A549 (cell line): ENCODE results near the gene RPL29. TPM values are rescaled to one million over a fixed set of nuclear protein-coding genes. Genes with fewer than 3 reads are reported as not detected.

Source experiments
- ATAC-seq, 2 experiments: fragments of 200-7000 bp in 1 of 2; fragments of >200 bp in 1 of 2; cut with Nextera tagmentation in 1 of 2; cut with Tn5 transposase in 1 of 2; 3 replicates each; pipeline versions ENCODE4 v1.8.0 to v1.9.1; 2018 to 2020; ENCODE audit warnings: mild to moderate bottlenecking in 1 of 2, moderate library complexity in 1 of 2
- CTCF ChIA-PET: fragments of 300-600 bp; sonication (Branson Sonifier 250); formaldehyde crosslinking; extraction: SDS; loops from one replicate; lab custom pipeline; 2021; ENCODE audit warnings: antibody characterized with exemption, inconsistent platforms; lab: Yijun Ruan, JAX
- POLR2A ChIA-PET: fragments of 350-600 bp; formaldehyde crosslinking; extraction: SDS; loops from one replicate; lab custom pipeline; 2021; ENCODE audit warnings: antibody characterized with exemption, inconsistent platforms; lab: Yijun Ruan, JAX
- DNase-seq, 2 experiments: peaks; one replicate each; pipeline versions ENCODE4 v3.0.0 to v3.0.0-alpha.2; 2011 to 2016; ENCODE audit warnings: low read depth in 1 of 2, low spot score in 1 of 2
- FAIRE-seq: peaks from 2 replicates; lab custom pipeline; 2011; peaks lifted over from hg19 to GRCh38; lab: Jason Lieb, UNC
- H3K27ac ChIP-seq, 2 experiments: fragments of >200 bp; sonication (Bioruptor Twin); formaldehyde crosslinking; 3 replicates each; pipeline ENCODE4 v1.5.1; 2016 to 2017
- H3K4me1 ChIP-seq: fragments of >200 bp; sonication (Bioruptor Twin); formaldehyde crosslinking; 3 replicates; pipeline ENCODE4 v1.6.1; 2016
- H3K4me2 ChIP-seq: fragments of >200 bp; sonication (Bioruptor Twin); formaldehyde crosslinking; 3 replicates; pipeline ENCODE4 v1.6.1; 2016
- H3K4me3 ChIP-seq: fragments of >200 bp; sonication (Bioruptor Twin); formaldehyde crosslinking; 3 replicates; pipeline ENCODE4 v1.5.1; 2016
- H3K9me3 ChIP-seq: fragments of >200 bp; sonication (Bioruptor Twin); formaldehyde crosslinking; 3 replicates; pipeline ENCODE4 v1.6.1; 2016
- ATOH8 ChIP-seq: fragments of 250-450 bp; sonication (Bioruptor Pico); IDR thresholded peaks from 2 replicates; pipeline ENCODE4 v1.5.0; 2020; ENCODE audit warnings: low read depth, mild to moderate bottlenecking, moderate library complexity
- CBX2 ChIP-seq: fragments of 200-600 bp; sonication (generic); IDR thresholded peaks from 2 replicates; pipeline ENCODE4 v1.6.1; 2016; ENCODE audit warnings: low read depth, mild to moderate bottlenecking, borderline replicate concordance
- CBX8 ChIP-seq: fragments of 200-600 bp; sonication (generic); IDR thresholded peaks from 2 replicates; pipeline ENCODE4 v1.6.1; 2016
- CEBPB ChIP-seq, 2 experiments: fragments of >200 bp in 1 of 2; sonication (Bioruptor Twin) in 1 of 2; formaldehyde crosslinking in 1 of 2; IDR thresholded peaks; 2 replicates each; pipeline ENCODE4 v1.6.1; 2012 to 2016
- EHF ChIP-seq: fragments of 250-450 bp; sonication (Bioruptor Pico); IDR thresholded peaks from 2 replicates; pipeline ENCODE4 v1.5.0; 2020; ENCODE audit warnings: mild to moderate bottlenecking
- EHMT2 ChIP-seq: fragments of 200-600 bp; sonication (generic); IDR thresholded peaks from 2 replicates; pipeline ENCODE4 v1.6.1; 2016; ENCODE audit warnings: antibody characterized with exemption, low read depth, mild to moderate bottlenecking, moderate library complexity
- FOSL2 ChIP-seq, 2 experiments: fragments of 450-650 bp in 1 of 2; fragments of >200 bp in 1 of 2; sonication (Bioruptor Twin) in 1 of 2; formaldehyde crosslinking; IDR thresholded peaks; 2 replicates each; pipeline versions ENCODE4 v1.5.0 to v1.6.1; 2016 to 2020; ENCODE audit warnings: mild to moderate bottlenecking in 1 of 2, moderate library complexity in 1 of 2
- HOXA7 ChIP-seq: fragments of 250-450 bp; sonication (Bioruptor Pico); IDR thresholded peaks from 2 replicates; pipeline ENCODE4 v1.5.0; 2020; ENCODE audit warnings: mild to moderate bottlenecking, moderate library complexity
- JUNB ChIP-seq: fragments of >200 bp; sonication (Bioruptor Twin); formaldehyde crosslinking; IDR thresholded peaks from 2 replicates; pipeline ENCODE4 v1.6.1; 2016
- NFE2L2 ChIP-seq: fragments of 150-350 bp; conservative IDR thresholded peaks from 2 replicates; pipeline ENCODE4 v1.6.1; 2014; ENCODE audit warnings: low read length
- NPAS2 ChIP-seq: fragments of 250-450 bp; sonication (Bioruptor Pico); IDR thresholded peaks from 2 replicates; pipeline ENCODE4 v1.8.0; 2022; ENCODE audit warnings: mild to moderate bottlenecking, moderate library complexity, borderline replicate concordance
- NR3C1 ChIP-seq: fragments of >200 bp; sonication (Bioruptor Twin); formaldehyde crosslinking; IDR thresholded peaks from 3 replicates; pipeline ENCODE4 v1.6.1; 2017
- POLR2A ChIP-seq: IDR thresholded peaks from 2 replicates; pipeline ENCODE4 v1.6.1; 2012; ENCODE audit warnings: mild to moderate bottlenecking, low read length
- POLR2AphosphoS2 ChIP-seq: conservative IDR thresholded peaks from 2 replicates; pipeline ENCODE4 v1.6.1; 2012; ENCODE audit warnings: low read length, improper control_type of control experiment, inconsistent platforms
- RAD21 ChIP-seq, 2 experiments: fragments of >200 bp in 1 of 2; sonication (Bioruptor Twin) in 1 of 2; formaldehyde crosslinking in 1 of 2; IDR thresholded peaks in 1 of 2; conservative IDR thresholded peaks in 1 of 2; 2 replicates in 1 of 2; 3 replicates in 1 of 2; pipeline ENCODE4 v1.6.1; 2012 to 2018; ENCODE audit warnings: inconsistent platforms in 1 of 2
- RFX5 ChIP-seq: fragments of 450-650 bp; IDR thresholded peaks from 2 replicates; pipeline ENCODE4 v1.7.1; 2014; ENCODE audit warnings: antibody characterized with exemption, mild to moderate bottlenecking, moderate library complexity
- SREBF2 ChIP-seq: fragments of 450-650 bp; IDR thresholded peaks from 2 replicates; pipeline ENCODE4 v1.6.1; 2014; ENCODE audit warnings: mild to moderate bottlenecking, moderate library complexity
- TP53 ChIP-seq: fragments of 250-450 bp; sonication (Bioruptor Pico); IDR thresholded peaks from 2 replicates; pipeline ENCODE4 v1.5.0; 2021; ENCODE audit warnings: mild to moderate bottlenecking, moderate library complexity
- ZFP36 ChIP-seq: fragments of 450-650 bp; IDR thresholded peaks from 2 replicates; pipeline ENCODE4 v1.6.1; 2014; ENCODE audit warnings: borderline replicate concordance; ENCODE audit not compliant: partially characterized antibody
- ZNF302 ChIP-seq: fragments of 250-450 bp; sonication (Bioruptor Pico); IDR thresholded peaks from 2 replicates; pipeline ENCODE4 v1.9.0; 2021; ENCODE audit warnings: inconsistent platforms, mild to moderate bottlenecking, moderate library complexity
- WGBS: methylation state at CpG from one replicate; pipeline ENCODE4 v1.1.6; 2017; ENCODE audit errors: missing lambda C conversion rate; 5-methylcytosine and 5-hydroxymethylcytosine counted together
- polyA plus RNA-seq, 4 experiments: library from polyadenylated mRNA; depleted of rRNA in 3 of 4; stranded (reverse); fragments of >200 nt; fragmentation: RNase III in 1 of 4; extraction: RNeasy Plus Mini Kit Qiagen cat#74134 plus additional on column Dnase treatment in 1 of 4; gene quantifications; 2 replicates in 3 of 4; 3 replicates in 1 of 4; pipeline ENCODE4 v1.2.3, GENCODE V29; 2011 to 2017
- TF ChIP-seq, protein P1 (sequence below): fragments of 200-600 bp; sonication (generic); IDR thresholded peaks from 2 replicates; pipeline ENCODE4 v1.6.1; 2016; ENCODE audit warnings: antibody characterized with exemption, mild to moderate bottlenecking, moderate library complexity

RPL29 gene
- polyA plus RNA-seq, 2 of the 4 experiments (the other 2 are of a cell fraction) = 808 to 1,152 TPM

DNA sequence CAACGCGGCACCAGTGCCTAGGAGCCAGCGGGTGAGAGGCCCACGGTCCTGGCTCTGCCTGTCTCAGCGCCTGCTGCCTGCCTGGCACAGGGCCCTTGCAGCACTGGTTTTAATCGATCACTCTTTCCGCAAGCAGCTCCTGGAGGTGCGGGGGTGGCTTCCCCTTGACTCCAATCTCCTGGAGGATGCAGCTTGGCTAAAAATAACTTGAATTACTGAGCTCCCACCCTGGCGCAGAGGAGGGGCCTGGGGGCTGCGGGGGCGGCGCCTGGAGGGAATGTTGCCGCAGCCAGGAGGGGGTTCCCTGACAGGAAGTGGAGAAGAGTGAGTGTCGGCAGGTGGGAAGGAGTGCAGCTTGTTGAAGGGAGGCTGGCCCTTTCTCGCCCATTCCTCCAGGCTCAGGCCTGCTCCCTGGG is 9.9 kb upstream of the RPL29 start:
- Histone ChIP-seq H3K27ac (no peak overlapping the region), H3K4me2 (no peak overlapping the region), H3K4me3 (no peak overlapping the region), H3K9me3 (no peaks in the 10 kb centered on the region), H3K4me1 (peaks cover 6% of the 10 kb centered on the region; the same call in 1 of the 3 replicates)
- ATAC-seq (no peak), DNase-seq (no peak), FAIRE-seq (no peak)
- ChIA-PET POLR2A (no interaction called here), CTCF (interaction anchor here (1.8 to 7.3 kb wide), 5 partner anchors 11 to 215 kb away, joined by 4 to 218 read pairs (median 96); no protein-coding TSS in a partner anchor)
- 68% methylated on average over 11 of the region's 15 CpGs for WGBS
- TF ChIP-seq ATOH8 (CRISPR knock-in tag) (no peak), RFX5 (no peak), CBX8 (no peak), NPAS2 (CRISPR knock-in tag) (no peak), JUNB (no peak), RAD21 (conservative IDR thresholded peaks at IDR 0.05 in 1 of 2, IDR thresholded peaks at IDR 0.05 in 1 of 2) (no peak), POLR2A (no peak), EHF (CRISPR knock-in tag) (no peak), TP53 (CRISPR knock-in tag) (no peak), EHMT2 (no peak), SREBF2 (no peak), POLR2AphosphoS2 (no peak), ZFP36 (no peak), CBX2 (no peak), NFE2L2 (no peak), HOXA7 (CRISPR knock-in tag) (no peak), NR3C1 (no peak), CEBPB (IDR thresholded peaks at IDR 0.05) (no peak)
- TF ChIP-seq, protein P1, sequence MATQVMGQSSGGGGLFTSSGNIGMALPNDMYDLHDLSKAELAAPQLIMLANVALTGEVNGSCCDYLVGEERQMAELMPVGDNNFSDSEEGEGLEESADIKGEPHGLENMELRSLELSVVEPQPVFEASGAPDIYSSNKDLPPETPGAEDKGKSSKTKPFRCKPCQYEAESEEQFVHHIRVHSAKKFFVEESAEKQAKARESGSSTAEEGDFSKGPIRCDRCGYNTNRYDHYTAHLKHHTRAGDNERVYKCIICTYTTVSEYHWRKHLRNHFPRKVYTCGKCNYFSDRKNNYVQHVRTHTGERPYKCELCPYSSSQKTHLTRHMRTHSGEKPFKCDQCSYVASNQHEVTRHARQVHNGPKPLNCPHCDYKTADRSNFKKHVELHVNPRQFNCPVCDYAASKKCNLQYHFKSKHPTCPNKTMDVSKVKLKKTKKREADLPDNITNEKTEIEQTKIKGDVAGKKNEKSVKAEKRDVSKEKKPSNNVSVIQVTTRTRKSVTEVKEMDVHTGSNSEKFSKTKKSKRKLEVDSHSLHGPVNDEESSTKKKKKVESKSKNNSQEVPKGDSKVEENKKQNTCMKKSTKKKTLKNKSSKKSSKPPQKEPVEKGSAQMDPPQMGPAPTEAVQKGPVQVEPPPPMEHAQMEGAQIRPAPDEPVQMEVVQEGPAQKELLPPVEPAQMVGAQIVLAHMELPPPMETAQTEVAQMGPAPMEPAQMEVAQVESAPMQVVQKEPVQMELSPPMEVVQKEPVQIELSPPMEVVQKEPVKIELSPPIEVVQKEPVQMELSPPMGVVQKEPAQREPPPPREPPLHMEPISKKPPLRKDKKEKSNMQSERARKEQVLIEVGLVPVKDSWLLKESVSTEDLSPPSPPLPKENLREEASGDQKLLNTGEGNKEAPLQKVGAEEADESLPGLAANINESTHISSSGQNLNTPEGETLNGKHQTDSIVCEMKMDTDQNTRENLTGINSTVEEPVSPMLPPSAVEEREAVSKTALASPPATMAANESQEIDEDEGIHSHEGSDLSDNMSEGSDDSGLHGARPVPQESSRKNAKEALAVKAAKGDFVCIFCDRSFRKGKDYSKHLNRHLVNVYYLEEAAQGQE = no peak

DNA sequence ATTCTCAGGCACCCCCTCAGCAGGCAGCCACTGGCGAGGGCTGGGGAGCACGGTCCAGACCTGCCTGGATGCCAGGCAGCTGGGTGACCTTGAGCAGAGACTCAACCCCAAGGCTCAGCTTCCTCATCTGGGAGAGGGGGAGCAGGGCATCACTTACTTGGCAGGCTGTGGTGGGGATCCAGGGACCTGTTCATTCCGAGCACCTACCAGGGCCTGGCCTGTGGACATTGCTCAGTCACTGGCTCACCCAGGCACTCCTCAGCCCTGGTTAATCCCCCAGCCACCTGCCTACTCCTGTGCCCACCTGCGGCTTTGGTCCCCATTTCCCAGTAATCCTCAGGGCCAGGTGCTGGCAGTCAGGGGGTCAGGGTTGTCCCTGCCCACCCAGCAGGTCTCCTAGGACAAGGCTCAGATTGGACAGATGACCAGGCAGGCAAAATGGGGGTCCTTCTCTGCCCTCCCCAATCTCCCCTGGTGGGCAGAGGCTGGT is 9.3 kb upstream of the RPL29 start:
- Histone ChIP-seq H3K4me2 (no peak overlapping the region), H3K4me3 (no peak overlapping the region), H3K27ac (no peak overlapping the region), H3K9me3 (no peaks in the 10 kb centered on the region), H3K4me1 (peaks cover 6% of the 10 kb centered on the region; the same call in 1 of the 3 replicates)
- no peak for TF ChIP-seq ZNF302 (CRISPR knock-in tag)
- no peak for TF ChIP-seq FOSL2 (IDR thresholded peaks at IDR 0.05)
- no peak for TF ChIP-seq FOSL2 (CRISPR knock-in tag; IDR thresholded peaks at IDR 0.05)
- ATAC-seq (no peak), FAIRE-seq (no peak), DNase-seq (no peak)
- ChIA-PET CTCF (interaction anchor here (1.1 to 7.3 kb wide), 9 partner anchors 12 to 215 kb away, joined by 3 to 218 read pairs (median 6); partner anchors contain the start of genes DUSP7 and PARP3), POLR2A (no interaction called here)
- WGBS = 100% methylated on average over 1 of the region's 4 CpGs
